ENCODE data around the gene BEST4.

DNA sequence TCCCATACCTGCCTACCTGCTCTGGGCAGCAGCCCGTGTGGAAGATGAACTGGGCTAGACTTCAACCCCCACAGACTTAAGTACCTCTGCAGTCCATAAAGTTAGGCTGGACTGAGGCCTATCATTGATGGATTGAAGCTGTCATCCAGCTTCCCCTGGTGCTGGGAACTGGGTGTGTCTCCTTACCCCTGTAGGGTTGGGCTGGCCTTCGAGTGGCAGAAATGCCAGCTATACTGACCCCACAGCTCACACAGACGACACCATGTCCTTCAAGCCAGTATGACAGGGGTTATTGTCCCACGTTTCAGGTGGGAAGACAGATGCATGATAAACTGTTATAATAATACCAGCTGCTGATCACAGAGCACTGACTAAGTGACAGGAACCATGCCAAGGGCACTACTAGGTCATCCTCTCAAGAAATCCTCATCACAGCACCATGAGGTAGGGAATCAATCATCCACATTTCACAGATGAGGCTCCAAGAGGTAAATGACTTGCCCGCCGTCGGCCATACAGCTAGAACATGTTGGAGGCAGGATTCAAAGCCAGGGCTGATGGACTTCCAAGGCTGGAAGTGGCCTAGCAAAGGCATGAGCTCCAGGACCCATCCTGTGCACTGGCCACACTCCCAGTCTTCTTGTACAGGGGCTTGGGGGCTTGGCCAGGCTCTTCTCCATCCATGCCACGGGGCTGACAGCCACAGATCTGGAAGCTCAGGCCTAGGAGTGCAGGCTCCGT is at the start of gene BEST4:
- no peak for TF ChIP-seq EZH2 (IDR thresholded peaks at IDR 0.05)
- TF ChIP-seq, protein P1, sequence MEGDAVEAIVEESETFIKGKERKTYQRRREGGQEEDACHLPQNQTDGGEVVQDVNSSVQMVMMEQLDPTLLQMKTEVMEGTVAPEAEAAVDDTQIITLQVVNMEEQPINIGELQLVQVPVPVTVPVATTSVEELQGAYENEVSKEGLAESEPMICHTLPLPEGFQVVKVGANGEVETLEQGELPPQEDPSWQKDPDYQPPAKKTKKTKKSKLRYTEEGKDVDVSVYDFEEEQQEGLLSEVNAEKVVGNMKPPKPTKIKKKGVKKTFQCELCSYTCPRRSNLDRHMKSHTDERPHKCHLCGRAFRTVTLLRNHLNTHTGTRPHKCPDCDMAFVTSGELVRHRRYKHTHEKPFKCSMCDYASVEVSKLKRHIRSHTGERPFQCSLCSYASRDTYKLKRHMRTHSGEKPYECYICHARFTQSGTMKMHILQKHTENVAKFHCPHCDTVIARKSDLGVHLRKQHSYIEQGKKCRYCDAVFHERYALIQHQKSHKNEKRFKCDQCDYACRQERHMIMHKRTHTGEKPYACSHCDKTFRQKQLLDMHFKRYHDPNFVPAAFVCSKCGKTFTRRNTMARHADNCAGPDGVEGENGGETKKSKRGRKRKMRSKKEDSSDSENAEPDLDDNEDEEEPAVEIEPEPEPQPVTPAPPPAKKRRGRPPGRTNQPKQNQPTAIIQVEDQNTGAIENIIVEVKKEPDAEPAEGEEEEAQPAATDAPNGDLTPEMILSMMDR (IDR thresholded peaks at IDR 0.05) = no peak

All from neural progenitor cell (in vitro differentiated cells).